ENCODE measurements around the gene FBXO42. TPM values are rescaled to one million over a fixed set of nuclear protein-coding genes. Genes with fewer than 3 reads are reported as not detected.

The FBXO42 gene
- total RNA-seq, 1 donor from 2014 or later: 18.8 TPM

DNA sequence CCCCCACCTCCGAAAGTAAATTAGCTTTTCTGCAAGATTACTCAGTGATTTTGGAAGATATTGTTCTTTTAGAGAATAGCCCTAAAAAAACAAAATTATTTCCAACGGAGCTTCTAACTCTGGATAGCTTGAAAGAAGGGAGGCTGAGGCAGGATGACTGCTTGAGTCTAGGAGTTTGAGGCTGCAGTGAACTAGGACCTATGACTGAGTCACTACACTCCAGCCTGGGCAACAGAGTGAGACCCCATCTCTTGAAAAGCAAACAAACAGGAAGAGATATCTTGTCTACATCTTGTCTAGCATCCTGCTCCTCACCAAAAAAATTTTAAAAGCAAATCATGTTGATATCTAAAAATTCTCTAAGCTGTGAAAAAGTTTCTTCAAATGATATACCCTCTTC, 73.1 kb downstream of the FBXO42 start:
- no peaks in the 10 kb centered on the region for H3K27me3 Mint-ChIP-seq (ENCODE audit: insufficient read depth, low read depth)
- H3K9ac ChIP-seq: no peak overlapping the region
- TF ChIP-seq, protein P1, sequence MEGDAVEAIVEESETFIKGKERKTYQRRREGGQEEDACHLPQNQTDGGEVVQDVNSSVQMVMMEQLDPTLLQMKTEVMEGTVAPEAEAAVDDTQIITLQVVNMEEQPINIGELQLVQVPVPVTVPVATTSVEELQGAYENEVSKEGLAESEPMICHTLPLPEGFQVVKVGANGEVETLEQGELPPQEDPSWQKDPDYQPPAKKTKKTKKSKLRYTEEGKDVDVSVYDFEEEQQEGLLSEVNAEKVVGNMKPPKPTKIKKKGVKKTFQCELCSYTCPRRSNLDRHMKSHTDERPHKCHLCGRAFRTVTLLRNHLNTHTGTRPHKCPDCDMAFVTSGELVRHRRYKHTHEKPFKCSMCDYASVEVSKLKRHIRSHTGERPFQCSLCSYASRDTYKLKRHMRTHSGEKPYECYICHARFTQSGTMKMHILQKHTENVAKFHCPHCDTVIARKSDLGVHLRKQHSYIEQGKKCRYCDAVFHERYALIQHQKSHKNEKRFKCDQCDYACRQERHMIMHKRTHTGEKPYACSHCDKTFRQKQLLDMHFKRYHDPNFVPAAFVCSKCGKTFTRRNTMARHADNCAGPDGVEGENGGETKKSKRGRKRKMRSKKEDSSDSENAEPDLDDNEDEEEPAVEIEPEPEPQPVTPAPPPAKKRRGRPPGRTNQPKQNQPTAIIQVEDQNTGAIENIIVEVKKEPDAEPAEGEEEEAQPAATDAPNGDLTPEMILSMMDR (IDR thresholded peaks at IDR 0.05): no peak
- TF ChIP-seq EZH2 (IDR thresholded peaks at IDR 0.05) (no peak), EZH2phosphoT487 (IDR thresholded peaks at IDR 0.05) (no peak)
- H3K36me3 Mint-ChIP-seq: peaks cover 13% of the 10 kb centered on the region
- no peak overlapping the region for H3K4me3 ChIP-seq
- peaks cover 5% of the 10 kb centered on the region for H3K79me2 ChIP-seq (ENCODE audit: low read depth)
- H3K9me3 Mint-ChIP-seq: no peaks in the 10 kb centered on the region
- H3K27me3 ChIP-seq: no peaks in the 10 kb centered on the region
- no peak for DNase-seq (ENCODE audit: low spot score)
- H3K4me3 Mint-ChIP-seq: no peak overlapping the region
- H3K27ac Mint-ChIP-seq: no peak overlapping the region
- H3K36me3 ChIP-seq: no peaks in the 10 kb centered on the region
- peaks cover 4% of the 10 kb centered on the region for H3F3A ChIP-seq (ENCODE audit: low read depth)
- H3K27ac ChIP-seq: no peak overlapping the region
- no peaks in the 10 kb centered on the region for H3K4me1 Mint-ChIP-seq
- no peak overlapping the region for H3K4me2 ChIP-seq
- peaks cover 26% of the 10 kb centered on the region for H4K20me1 ChIP-seq (ENCODE audit: low read depth)
- H2AFZ ChIP-seq (replicated peaks): no peak overlapping the region
- H3K4me1 ChIP-seq: no peaks in the 10 kb centered on the region
- no peaks in the 10 kb centered on the region for H3K9me3 ChIP-seq (ENCODE audit: low read depth)

DNA sequence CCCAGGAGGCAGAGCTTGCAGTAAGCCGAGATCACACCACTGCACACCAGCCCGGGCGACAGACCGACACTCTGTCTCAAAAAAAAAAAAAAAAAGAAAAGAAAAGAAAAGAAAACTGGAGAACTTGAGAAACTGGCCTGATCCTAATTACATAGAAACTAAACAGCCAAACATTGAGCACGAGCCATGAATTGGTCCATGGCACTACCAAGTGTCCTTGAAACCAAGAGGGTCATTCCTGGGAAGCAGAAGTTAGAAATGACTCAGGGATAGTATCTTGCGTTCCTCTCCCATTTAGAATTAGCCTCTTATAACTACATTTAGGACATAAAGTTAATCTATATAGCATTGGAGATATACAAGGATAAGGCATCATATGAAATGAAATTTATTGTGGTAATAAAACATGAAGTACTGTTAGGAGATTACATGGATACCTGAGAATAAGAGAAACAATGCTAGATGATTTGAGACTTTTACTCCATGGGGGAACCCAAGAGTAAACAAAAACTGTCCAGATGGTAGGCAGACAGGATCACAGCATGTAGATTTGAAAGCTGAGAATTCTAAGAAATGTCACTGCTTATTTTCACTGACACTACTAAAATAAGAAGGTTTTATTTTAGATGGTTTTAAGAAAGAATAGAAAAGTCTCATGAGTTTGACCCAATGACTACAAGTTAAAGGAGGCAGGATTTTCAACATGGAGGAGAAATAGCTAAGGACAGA, 75.8 kb downstream of the FBXO42 start:
- H3K36me3 ChIP-seq: no peaks in the 10 kb centered on the region
- H4K20me1 ChIP-seq (ENCODE audit: low read depth): peaks cover 35% of the 10 kb centered on the region
- no peak for TF ChIP-seq EZH2phosphoT487 (IDR thresholded peaks at IDR 0.05)
- no peak for TF ChIP-seq EZH2 (IDR thresholded peaks at IDR 0.05)
- TF ChIP-seq, protein P1 (IDR thresholded peaks at IDR 0.05): no peak

DNA sequence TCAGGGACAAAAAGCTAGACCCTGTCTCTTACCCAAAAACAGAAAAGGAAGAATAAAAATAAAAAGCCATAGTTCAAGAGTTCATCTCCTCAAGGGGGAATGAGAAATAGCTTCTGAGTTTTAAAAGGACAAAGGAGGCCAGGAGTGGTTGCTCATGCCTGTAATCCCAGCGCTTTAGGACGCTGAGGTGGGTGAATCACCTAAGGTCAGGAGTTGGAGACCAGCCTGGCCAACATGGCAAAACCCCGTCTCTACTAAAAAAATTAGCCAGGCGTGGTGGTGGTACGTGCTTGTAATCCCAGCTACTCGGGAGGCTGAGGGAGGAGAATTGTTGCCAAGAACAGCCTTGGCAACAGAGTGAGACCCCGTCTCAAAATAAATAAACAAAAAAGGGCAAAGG, 76.7 kb downstream of the FBXO42 start:
- no peak overlapping the region for H2AFZ ChIP-seq (replicated peaks)
- H3K79me2 ChIP-seq (ENCODE audit: low read depth): peaks cover 8% of the 10 kb centered on the region
- peaks cover 6% of the 10 kb centered on the region for H3F3A ChIP-seq (ENCODE audit: low read depth)
- no peaks in the 10 kb centered on the region for H3K9me3 ChIP-seq (ENCODE audit: low read depth)
- no peak for TF ChIP-seq EZH2phosphoT487 (IDR thresholded peaks at IDR 0.05)
- H4K20me1 ChIP-seq (ENCODE audit: low read depth): peaks cover 36% of the 10 kb centered on the region
- Mint-ChIP-seq H3K27me3 (ENCODE audit: insufficient read depth, low read depth) (no peaks in the 10 kb centered on the region), H3K4me3 (no peak overlapping the region), H3K36me3 (peaks cover 18% of the 10 kb centered on the region), H3K27ac (no peak overlapping the region), H3K4me1 (peaks cover 5% of the 10 kb centered on the region), H3K9me3 (no peaks in the 10 kb centered on the region)
- no peak overlapping the region for H3K4me3 ChIP-seq
- no peak for DNase-seq (ENCODE audit: low spot score)
- H3K27ac ChIP-seq: no peak overlapping the region
- H3K4me2 ChIP-seq: no peak overlapping the region
- no peaks in the 10 kb centered on the region for H3K27me3 ChIP-seq
- no peak overlapping the region for H3K9ac ChIP-seq
- no peaks in the 10 kb centered on the region for H3K36me3 ChIP-seq
- no peaks in the 10 kb centered on the region for H3K4me1 ChIP-seq

More for the DNA sequence above, 75.8 kb downstream of the FBXO42 start:
- no peak overlapping the region for H3K27ac Mint-ChIP-seq
- peaks cover 8% of the 10 kb centered on the region for H3K79me2 ChIP-seq (ENCODE audit: low read depth)
- no peak overlapping the region for H3K9ac ChIP-seq
- no peak overlapping the region for H3K27ac ChIP-seq
- no peak overlapping the region for H3K4me3 Mint-ChIP-seq
- no peaks in the 10 kb centered on the region for H3K9me3 Mint-ChIP-seq
- no peak overlapping the region for H2AFZ ChIP-seq (replicated peaks)
- no peak for DNase-seq (ENCODE audit: low spot score)
- no peaks in the 10 kb centered on the region for H3K9me3 ChIP-seq (ENCODE audit: low read depth)
- H3K27me3 ChIP-seq: no peaks in the 10 kb centered on the region
- peaks cover 4% of the 10 kb centered on the region for H3F3A ChIP-seq (ENCODE audit: low read depth)
- H3K36me3 Mint-ChIP-seq: peaks cover 13% of the 10 kb centered on the region
- H3K4me1 Mint-ChIP-seq: no peaks in the 10 kb centered on the region
- no peaks in the 10 kb centered on the region for H3K4me1 ChIP-seq
- no peak overlapping the region for H3K4me3 ChIP-seq
- H3K27me3 Mint-ChIP-seq (ENCODE audit: insufficient read depth, low read depth): no peaks in the 10 kb centered on the region
- H3K4me2 ChIP-seq: no peak overlapping the region

DNA sequence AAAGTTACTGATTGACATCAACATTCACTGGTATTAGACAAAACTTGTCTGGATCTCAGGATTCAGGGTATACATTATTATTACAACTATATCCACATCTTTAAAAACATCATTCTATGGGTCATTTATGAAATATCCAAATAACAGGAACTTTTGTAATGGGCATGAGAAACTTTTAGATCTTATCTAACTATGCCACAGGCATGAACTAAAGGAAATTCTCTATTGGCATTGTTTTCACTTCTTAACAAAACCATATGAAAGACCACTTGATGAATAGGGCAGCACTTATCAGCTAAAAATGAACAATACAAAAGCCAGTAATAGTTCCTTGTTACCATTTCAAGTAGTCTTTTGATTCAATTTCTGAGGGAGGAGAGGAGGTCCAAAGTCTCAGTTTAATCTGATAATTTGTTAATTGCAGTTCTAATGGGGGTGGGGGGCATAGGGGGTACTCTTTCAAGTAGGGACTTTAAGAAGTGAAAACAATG, 84.5 kb downstream of the FBXO42 start:
- no peaks in the 10 kb centered on the region for H3K36me3 ChIP-seq
- H3K4me2 ChIP-seq: no peak overlapping the region
- H3K36me3 Mint-ChIP-seq: peaks cover 11% of the 10 kb centered on the region
- no peaks in the 10 kb centered on the region for H3K4me1 ChIP-seq
- peak overlapping the region; percentile 34 for H3K27ac ChIP-seq
- no peak for DNase-seq (ENCODE audit: low spot score)
- no peak for TF ChIP-seq EZH2phosphoT487 (IDR thresholded peaks at IDR 0.05)
- TF ChIP-seq, protein P1 (IDR thresholded peaks at IDR 0.05): no peak
- no peak for TF ChIP-seq EZH2 (IDR thresholded peaks at IDR 0.05)
- peaks cover 3% of the 10 kb centered on the region for H3F3A ChIP-seq (ENCODE audit: low read depth)
- no peak overlapping the region for H3K4me3 Mint-ChIP-seq
- H3K9me3 ChIP-seq (ENCODE audit: low read depth): no peaks in the 10 kb centered on the region
- no peak overlapping the region for H3K4me3 ChIP-seq
- H4K20me1 ChIP-seq (ENCODE audit: low read depth): peaks cover 32% of the 10 kb centered on the region
- no peaks in the 10 kb centered on the region for H3K9me3 Mint-ChIP-seq
- no peak overlapping the region for H3K9ac ChIP-seq
- no peak overlapping the region for H2AFZ ChIP-seq (replicated peaks)
- no peaks in the 10 kb centered on the region for H3K27me3 Mint-ChIP-seq (ENCODE audit: insufficient read depth, low read depth)
- H3K27ac Mint-ChIP-seq: no peak overlapping the region
- H3K27me3 ChIP-seq: no peaks in the 10 kb centered on the region
- H3K79me2 ChIP-seq (ENCODE audit: low read depth): peaks cover 30% of the 10 kb centered on the region
- peaks cover 20% of the 10 kb centered on the region for H3K4me1 Mint-ChIP-seq
